Measurements from ENCODE around the gene F8A1.
"Not testable (repeated sequence)": the region's sequence is repeated elsewhere in the genome, so short reads cannot be mapped to it uniquely, and the experiment has no call there.

F8A1 gene

GRCh38 chrX:154886069-154886788 lies at the start of gene F8A1:
TSS of gene F8A1 (plus strand) at chrX:154886355. CDS start at chrX:154886375, 20 bp downstream.
- DNase-seq: not testable (repeated sequence)

DNA sequence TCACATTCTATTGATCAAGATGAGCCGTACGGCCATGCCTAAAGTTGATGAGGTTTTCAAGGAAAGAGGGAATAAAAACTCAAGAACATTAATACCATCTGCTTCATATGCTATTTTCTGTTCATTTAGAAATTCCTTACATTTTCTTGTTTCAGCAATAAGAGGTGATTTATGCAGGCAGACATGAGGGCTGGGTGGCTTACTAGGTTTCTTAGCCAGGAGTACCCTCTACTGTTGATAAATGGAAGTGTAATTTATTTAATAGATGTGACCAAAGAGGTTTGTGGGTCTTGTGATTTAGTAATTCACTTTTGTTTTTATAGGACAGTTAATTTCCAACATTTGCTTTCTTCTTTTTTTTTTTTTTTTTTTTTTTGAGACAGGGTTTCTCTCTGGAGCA lies 45.3 kb upstream of the F8A1 start:
- no peak for DNase-seq

DNA sequence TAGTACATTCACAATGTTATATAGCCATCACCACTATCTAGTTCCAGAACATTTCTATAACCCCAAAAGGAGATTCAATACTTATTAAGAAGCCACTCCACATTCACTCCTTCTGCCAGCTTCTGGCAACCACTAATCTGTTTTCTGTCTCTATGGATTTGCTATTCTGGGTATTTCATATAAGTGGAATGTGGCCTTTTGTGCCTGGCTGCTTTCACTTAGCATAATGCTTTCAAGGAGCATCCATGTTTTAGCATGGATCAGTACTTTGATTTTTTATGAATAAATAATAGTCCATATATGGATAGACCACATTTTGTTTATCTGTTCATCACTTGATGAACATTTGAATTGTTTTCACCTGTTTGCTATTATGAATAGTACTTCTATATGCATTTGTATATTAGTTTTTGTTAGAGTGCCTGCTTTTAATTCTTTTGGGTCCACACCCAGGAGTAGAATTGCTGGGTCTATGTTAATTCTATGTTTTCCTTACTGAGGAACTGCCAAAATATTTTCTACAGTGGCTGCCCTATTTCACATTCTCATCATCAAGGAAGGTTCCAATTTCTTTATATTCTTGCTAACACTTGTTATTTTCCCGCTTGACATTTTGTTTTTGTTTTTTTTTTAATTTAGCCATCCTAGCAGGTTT lies 35.1 kb upstream of the F8A1 start:
- DNase-seq: no peak

DNA sequence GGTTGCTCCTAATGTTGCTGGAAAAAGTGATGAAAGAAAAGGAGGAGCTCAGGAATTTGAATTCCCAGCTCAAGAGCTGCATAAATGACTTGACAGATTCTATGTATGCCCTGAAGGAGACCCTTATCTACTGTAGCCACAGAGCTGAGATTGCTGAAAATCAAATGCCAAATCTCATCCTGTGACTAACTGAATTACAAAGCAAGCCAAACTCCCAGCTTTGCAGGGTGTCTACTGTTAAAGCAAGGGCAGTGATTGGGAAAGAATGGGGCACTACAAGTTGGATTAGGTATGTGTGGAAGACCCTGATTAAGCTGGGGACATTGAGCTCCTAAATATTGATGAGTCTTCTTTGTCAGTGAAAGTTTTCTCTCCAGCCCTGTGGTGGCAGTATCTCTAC lies 30.9 kb upstream of the F8A1 start:
- no peak for DNase-seq

DNA sequence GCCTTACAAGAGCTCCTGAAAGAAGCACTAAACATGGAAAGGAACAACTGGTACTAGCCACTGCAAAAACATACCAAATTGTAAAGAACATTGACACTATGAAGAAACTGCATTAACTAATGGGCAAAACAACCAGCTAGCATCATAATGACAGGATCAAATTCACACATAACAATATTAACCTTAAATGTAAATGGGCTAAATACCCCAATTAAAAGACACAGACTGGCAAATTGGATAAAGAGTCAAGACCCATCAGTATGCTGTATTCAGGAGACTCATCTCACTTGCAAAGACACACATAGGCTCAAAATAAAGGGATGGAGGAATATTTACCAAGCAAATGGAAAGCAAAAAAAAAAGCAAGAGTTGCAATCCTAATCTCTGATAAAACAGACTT lies 17.6 kb upstream of the F8A1 start:
- DNase-seq: not testable (repeated sequence)

GRCh38 chrX:154873329-154873728 lies 12.8 kb upstream of the F8A1 start:
- no peak for DNase-seq

- DNase-seq: not testable (repeated sequence)
Observed at GRCh38 chrX:154884069-154884468, 2.1 kb upstream of the F8A1 start.

- not testable (repeated sequence) for DNase-seq
Observed at GRCh38 chrX:154885057-154885456, 1.1 kb upstream of the F8A1 start.

- DNase-seq: not testable (repeated sequence)
Observed at GRCh38 chrX:154885549-154885948, 606 bp upstream of the F8A1 start.

- DNase-seq: not testable (repeated sequence)
Observed at GRCh38 chrX:154886789-154887221, 650 bp downstream of the F8A1 start.

DNA sequence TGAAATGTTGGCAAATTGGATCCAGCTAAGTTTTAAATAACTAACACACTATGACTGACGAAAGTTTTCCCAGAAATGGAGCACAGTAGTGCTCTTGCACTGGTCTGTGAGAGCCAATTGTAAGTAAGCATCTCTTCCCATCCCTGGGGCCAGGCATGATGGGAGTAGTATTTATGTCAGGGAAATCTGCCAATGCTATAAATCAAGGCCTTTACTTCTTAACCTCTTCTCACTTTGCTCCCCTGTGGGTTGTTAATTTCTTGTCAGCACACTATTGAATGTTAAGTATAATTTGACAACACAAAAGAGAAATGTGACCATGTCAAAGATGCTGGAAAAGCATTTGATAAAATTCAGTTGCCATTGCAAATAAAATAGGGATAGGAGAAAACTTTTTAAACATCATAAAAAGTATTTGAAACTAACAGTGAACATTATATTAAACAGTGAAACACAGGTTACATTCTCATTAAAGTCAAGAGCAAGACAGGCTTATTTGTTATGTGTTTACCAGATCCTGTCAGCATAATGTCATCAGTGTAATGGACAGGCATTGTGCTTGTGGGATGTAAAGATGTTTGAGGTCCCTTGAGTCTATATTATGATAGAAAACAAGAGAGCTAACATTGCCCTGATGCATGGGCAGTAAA lies 5.0 kb downstream of the F8A1 start:
- DNase-seq: no peak

GRCh38 chrX:154892296-154892695 lies 6.1 kb downstream of the F8A1 start:
- no peak for DNase-seq

DNA sequence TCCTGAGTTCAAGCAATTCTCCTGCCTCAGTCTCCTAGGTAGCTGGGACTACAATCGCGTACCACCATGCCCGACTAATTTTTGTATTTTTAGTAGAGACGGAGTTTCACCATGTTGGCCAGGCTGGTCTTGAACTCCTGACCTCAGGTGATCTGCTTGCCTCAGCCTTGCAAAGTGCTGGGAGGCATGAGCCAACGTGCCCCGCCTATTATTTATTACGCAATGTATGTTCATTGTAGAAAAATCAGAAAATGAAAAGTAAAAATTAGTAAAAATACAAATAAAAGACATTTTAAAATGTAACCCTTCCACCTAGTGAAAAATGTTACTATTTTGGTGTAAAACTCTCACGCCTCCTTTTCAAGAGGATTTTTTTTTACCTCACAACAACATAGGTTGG lies 14.2 kb downstream of the F8A1 start:
- DNase-seq: no peak

- DNase-seq: no peak
Observed at GRCh38 chrX:154902408-154902807, 16.3 kb downstream of the F8A1 start.

DNA sequence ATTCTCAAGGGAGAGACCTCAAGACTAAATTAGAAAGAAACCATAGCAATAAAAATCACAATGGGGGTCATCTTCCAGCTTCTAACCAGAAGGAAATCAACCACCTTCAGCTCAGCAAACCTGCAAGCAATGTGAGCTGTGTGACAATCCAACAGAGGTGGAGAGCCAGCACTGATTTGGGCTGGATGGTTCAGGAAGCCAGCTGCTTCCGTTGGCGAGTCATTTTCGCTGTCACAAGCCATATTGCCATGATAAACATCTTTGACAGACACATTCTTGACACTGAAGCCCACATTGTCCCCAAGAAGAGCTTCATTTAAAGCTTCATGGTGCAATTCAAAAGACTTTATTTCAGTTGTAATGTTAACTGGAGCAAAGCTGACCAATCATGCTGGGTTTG lies 22.7 kb downstream of the F8A1 start:
- DNase-seq: no peak

DNA sequence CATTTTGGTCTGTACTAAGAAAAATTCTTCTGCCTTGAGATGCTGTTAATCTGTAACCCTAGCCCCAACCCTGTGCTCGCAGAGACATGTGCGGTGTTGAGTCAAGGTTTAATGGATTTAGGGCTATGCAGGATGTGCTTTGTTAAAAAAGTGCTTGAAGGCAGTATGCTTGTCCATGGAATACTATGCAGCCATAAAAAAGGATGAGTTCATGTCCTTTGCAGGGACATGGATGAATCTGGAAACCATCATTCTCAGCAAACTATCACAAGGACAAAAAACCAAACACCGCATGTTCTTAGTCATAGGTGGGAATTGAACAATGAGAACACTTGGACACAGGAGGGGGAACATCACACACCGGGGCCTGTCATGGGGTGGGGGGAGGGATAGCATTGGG lies 23.9 kb downstream of the F8A1 start:
- not testable (repeated sequence) for DNase-seq

DNA sequence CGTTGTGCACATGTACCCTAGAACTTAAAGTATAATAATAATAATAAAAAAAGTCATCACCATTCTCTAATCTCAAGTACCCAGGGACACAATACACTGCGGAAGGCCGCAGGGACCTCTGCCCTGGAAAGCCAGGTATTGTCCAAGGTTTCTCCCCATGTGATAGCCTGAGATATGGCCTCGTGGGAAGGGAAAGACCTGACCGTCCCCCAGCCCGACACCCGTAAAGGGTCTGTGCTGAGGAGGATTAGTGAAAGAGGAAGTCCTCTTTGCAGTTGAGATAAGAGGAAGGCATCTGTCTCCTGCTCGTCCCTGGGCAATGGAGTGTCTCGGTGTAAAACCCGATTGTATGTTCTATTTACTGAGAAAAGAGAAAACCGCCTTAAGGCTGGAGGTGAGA lies 24.4 kb downstream of the F8A1 start:
- not testable (repeated sequence) for DNase-seq

GRCh38 chrX:154914052-154914451 lies 27.9 kb downstream of the F8A1 start:
- no peak for DNase-seq

- no peak for DNase-seq
Observed at GRCh38 chrX:154918060-154918483, 31.9 kb downstream of the F8A1 start.

GRCh38 chrX:154924771-154925170 lies 38.6 kb downstream of the F8A1 start:
- not testable (repeated sequence) for DNase-seq
